Stimulated activated CD8-positive, alpha-beta memory T cell treated with anti-CD3 and anti-CD28 coated beads, Interleukin-12 subunit alpha, Interleukin-12 subunit beta, amount 100 ng/mL, for 1 hour (primary cell): ENCODE results near the gene BDH2.
A peak's percentile ranks its signal among the peaks of the same experiment; 100 is the strongest.

Experiments
- DNase-seq: peaks from one replicate; pipeline ENCODE4 v3.0.0-alpha.2; 2020; ENCODE audit warnings: low read depth

BDH2 gene

DNA sequence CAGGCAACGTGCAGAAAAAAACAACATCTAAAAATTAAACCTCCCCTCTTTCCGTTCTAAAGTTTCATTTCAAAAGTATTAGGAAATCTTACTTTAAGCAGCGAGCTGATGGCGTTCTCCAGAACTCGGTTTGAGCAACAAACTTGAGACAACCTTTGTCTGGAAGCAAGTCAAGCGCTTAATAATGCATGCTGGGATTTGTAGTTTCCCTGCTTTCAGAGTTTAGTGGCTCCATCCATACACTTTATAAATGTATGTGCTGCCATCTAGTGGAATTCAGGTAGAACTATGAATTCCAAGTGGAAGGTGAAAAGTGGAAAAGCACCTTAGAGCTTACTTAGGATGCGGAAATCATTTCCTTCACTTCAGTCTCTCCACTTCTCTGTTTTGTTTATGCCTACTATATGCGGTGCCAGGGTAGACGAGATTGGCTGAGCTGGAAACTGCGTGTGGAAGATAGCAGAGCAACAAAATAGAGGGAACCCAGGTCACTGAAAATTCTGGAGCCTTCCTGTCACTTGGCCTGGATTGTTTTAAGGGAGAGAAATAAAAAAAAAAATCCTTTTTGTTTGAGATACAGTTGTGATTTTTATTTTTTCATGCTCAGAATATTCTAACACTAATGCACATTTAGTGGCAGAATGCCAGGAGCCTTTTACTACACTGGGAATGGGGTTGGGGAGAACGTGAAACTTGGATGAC, at the start of gene BDH2:
Gene BDH2 (minus strand): TSS at position 144 of the 702 bp plus-strand sequence. CDS start 3,580 bp downstream, outside the sequence.
- peak; percentile 22 for DNase-seq

DNA sequence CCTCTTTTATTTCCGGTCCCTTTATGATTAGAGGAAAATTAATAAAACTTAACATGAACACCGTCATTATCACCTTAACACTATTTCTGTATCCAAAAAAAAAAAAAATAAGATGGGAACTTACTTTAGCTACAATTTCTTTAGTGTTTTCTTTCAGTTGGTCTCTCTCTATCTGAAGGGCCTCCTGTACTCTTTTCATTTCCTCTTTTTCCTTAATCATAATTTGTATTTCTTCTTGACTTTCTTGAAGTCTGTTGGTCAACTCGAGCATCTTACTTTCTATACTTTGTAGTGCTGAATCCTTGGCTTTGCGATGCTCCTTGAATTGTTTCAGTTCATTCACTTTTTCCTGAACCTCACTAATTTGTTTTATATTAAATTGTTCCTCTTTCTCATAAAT, 45.3 kb upstream of the BDH2 start:
- DNase-seq = no peak

DNA sequence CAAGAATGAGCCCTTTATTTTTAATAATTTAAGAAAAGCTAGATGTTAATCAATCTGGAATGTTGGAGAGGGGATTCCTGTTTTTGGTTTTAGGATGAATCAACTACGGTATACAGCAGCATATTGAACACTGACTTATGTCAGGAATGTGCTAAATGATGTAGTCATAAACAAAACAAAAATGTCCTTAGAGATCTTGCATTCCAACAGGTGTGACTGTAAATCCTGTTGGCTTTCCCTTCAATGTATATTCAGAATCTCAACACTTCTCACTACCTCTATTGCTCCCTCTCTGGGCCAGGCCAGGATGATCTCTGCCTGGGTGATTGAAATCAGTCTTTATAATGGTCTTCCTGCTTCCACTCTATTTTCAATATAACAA, 37.8 kb upstream of the BDH2 start:
- DNase-seq = no peak

DNA sequence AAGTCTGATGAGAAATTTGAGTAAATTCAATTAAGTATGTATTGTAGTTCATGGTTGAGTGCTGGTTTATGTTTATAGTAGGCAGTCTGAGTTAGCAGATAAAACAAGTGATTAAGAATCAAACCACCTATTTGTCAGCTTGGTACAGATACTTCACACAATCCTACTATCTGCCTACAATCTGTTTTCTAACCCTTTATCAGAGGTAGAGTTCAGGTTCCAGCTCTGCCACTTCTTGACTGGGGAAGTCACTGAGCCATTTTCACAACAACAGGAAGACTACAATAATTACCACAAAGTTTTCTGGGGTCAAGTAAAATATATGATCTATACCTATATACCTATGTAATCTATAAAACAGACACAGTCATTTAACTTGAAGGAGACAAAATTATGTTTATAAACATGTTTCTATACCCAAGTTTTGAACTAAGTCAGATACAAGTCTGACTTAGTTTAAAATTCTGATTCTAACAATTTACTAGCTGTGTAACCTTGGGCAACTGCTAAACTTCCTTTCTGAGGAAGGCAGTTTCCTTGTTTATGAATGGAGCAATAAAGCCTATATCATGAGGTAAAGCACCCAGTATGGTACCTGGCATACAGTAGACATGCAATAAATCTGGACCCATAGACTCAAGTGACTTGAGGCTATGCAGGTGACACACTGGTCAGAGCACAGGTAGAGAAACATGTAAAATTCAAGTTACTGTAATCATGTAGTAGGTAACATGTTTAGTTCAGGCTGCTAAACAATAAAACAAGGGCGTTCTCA, 37.2 kb upstream of the BDH2 start:
- DNase-seq = no peak

DNA sequence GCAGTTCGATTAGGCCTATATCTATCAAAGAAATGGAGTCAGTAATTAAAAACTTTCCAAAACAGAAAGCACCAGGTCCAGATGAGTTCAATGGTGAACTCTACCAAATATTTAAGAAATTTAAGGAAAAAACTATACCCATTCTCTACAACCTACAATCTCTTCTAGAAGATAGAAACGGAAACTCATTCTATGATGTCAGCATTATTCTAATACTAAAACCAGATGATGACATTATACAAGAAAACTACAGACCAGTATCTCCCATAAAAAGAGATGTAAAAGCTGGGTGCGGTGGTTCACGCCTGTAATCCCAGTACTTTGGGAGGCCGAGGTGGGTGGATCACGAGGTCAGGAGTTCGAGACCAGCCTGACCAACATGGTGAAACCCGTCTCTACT, 29.5 kb upstream of the BDH2 start:
- no peak for DNase-seq

DNA sequence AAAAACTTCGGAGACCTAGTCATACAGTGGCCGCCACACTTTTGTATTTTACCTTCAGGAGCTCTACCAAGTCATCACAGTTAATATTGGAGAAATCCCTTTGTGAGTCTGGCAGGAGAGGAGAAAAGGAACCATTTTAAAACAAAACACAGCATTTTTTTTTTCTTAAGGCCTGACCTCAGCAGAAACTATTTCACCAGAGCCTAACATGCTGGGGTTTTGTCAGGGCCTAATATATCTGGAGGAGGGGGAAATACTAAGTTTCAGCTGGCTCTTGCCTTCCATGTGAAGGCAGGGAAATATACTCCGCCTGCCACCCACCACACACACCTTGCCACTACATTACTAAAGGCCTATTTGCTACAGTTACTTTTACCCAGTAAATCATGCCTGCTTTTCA, 26.5 kb upstream of the BDH2 start:
- DNase-seq = no peak

DNA sequence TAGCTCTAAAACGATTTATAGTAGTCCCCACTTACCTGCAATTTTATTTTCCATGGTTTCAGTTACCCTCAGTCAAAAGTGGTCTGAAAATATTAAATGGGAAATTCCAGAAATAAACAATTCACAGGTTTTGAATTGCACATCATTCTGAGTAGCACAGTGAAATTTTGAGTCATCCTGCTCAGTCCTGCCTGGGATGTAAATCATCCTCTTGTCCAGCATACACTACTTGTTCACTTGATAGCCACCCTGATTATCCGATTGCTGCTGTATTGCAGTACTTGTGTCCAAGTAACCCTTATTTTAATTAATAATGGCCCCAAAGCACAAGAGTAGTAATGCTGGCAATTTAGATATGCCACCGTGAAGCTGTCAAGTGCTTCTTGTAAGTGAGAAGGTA, 23.5 kb upstream of the BDH2 start:
- DNase-seq = no peak

DNA sequence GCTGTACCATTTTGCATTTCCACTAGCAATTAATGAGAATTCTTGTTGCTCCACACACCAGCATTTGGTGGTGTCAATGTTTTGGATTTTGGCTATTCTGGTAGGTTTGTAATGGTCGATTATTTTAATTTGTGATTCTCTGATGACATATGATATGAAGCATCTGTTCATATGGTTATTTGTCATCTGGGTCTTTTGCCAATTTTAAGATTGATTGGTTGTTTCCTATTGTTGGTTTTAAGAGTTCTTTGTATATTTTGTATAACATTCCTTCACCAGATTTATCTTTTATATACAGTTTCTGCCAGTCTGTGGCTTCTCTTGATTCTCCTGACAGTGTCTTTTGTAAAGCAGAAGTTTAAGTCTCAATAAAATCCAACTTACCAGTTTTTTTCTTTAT, 18.5 kb upstream of the BDH2 start:
- DNase-seq = no peak

DNA sequence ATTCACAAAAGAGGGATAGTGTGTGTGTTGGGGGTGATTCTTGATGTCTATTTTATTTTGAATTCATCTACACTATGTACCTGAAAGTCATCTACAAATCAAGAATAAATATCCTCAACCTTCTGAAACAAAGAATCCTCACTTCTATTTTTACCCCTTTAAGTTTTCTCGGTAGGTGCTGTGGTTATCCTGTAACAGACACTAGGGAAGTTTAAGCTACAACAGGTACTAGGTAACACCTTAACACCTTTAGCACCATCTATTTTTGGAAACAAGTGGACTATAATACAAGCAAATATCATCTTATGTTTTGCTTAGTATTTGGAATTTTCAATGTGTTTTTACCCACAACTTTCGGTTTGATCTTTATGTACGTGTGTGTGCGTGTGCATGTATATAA, 12.0 kb upstream of the BDH2 start:
- DNase-seq = no peak

DNA sequence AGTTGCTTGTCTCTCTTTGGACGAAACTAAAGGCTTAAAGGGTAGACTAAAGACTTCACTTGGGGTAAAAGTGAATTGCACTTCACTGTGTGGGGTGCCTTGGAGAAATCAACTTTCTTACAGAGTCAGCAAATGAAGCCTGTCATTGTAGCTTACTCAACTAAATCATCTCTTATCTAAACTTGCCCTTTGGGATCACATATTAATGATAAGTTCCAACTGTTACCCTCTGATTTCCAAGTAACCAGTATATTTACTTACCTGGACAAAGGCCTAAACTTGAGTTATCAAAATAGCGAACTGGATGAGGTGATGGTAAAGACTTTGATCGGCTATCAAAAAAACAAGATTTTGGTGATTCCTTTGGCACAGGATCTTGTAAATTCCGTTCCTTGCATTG, 8.9 kb upstream of the BDH2 start:
- DNase-seq = no peak

DNA sequence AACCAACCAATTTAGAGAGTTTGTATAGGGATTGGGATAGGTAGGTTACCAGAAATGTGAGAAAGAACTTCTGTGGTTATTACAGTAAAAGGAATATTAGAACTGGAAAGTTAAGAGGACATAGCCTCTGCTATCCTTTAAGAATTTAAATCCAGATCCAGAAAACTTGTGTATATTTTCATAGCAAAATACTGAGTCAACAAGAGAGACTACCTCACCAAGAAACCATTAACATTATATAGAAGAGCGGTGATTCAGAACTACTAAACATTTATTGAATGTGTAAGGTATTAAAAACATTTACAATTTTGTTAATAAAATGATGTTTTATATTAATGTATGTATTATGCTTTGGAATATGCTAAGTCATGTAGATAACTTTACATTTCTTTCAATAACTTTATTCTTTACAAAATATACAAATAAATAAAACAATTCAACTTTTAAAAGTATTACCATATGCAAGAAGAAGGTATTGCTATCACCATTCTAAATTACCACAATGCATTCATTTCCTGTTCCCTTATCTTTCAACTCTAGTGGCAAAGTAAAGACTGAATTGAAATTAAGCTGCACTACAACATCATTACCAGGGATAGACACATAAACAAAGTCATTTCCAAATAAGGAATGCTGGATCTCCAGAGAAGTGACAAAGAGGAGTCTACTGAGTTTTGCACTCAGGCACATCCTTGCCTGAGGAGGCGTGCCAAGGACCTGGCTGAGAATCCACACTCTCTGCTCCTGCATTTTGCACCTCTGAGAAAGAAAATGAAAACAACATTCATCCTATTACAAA, 6.1 kb upstream of the BDH2 start:
- DNase-seq = no peak

DNA sequence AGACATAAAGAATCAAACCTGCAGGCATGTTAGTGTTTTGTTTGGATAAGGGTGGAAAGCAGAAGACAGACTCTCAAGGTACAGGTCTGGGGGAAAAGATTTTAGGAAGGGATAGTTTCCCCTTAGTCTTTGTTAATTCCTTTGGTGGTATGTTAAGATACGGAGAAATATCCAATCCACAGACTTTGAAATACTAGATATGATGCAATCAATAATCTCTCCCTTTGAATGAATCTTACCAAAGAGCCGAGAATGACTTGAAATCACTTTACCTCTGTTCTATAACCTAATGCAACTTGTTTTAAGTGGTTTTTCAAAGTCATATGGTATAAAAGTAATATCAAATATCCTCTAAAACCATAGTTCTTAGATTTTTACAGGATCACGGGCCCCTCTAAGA, 5.3 kb upstream of the BDH2 start:
- DNase-seq = no peak

DNA sequence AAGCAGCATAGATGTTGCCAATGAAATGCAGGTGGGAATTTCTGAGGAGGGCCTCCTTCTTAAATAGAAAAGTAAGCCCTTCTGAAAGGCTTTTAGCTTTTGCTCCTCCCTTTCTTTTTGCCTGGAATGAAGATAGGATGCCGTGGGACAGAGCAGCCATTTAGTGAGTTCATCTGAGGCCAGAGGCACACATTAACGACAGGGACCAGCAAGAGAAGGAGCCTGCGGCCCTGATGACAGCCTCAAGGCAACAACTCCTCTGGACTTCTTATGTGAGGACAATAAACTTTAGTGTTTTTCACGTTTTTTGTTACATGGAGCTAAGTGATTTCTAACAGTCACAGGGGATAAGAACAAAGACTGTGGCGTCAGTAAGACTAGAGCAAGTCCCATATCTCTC, 1.1 kb upstream of the BDH2 start:
- no peak for DNase-seq

DNA sequence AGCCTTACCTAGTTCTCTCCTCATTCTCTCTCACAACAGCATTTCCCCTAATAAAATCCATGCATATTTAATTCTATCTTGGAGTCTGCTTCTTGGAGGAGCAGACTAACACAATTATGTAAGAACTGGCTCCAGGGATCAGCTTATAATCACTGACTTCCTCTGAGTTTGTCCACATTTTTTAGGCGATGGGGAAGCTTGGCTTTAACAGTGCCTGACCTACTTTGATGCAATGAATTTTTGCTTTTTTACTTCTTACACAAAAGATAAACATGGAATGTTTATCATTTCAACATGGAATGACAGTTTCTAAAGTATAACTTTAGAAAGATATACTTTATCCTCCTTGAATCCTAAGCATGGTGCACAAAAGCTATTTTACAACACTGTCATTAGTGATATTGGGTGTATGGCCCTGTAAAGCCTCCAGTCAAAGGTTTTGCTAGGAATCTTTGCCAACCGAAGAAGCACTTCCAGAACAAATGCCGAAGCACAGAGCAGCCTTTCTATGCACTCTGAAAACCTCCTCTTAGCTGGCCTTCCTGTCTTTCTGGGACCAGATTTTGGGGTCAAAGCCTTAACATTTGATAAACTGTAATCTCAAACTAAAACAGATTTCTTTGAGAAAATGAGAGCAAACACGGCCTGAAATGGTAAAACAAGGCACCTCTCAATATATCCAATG, 736 bp downstream of the BDH2 start:
- no peak for DNase-seq

DNA sequence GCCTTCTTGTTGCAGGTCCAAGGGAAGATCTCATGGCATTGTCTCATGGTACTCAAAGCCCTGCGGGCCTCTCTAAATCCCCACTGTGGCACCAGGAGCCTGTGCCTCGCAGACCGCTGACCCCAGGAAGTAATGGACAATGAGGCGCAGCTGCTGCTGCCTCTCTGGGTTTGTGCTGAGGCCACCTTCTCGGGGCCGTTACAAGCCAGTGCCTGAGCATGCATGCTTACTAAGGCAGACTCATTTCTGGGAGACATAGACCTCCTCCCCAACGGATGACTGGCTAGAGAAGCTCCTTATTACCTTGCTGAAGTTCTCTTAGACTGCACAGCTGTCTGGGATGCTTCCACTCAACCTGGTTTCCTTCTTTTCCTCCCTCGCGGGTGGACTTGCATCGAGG, 1.3 kb downstream of the BDH2 start:
- no peak for DNase-seq

DNA sequence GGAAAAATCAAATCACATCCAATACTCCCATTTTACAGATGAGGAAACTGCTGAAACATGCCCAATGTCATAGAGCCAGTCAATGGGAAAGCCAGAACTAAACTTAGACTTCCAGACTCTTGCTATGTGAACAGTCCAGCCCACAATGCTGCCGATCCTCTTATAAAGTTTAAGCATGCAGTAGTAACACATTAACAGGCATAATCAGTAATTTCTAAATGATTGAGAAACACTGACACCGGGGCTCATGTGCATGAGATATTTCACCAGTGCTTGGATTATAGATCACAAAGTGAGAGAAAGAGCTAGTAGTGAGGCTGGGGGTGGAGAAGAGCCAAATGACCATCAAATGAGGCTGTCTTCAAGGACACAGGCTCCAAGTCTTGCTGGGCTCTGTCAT, 2.5 kb downstream of the BDH2 start:
- no peak for DNase-seq

DNA sequence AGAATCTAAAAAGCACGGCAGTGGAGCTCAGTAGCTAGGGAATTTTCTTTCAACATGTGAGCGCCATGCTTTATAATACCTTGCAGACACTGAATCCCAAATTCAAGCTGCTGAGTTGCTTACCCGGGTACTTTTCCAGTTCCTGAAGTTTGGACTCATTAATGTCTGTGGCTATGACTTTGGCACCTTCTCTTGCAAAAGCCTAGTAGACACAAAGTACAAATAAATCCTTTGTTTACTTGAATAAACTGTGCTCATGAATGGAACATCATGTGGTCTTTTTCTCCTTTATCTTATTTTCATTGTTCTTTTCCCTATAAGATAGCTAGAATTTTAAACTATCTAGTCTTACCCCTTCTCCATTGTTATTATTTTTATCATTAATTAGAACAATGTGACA, 4.6 kb downstream of the BDH2 start:
- DNase-seq = no peak

DNA sequence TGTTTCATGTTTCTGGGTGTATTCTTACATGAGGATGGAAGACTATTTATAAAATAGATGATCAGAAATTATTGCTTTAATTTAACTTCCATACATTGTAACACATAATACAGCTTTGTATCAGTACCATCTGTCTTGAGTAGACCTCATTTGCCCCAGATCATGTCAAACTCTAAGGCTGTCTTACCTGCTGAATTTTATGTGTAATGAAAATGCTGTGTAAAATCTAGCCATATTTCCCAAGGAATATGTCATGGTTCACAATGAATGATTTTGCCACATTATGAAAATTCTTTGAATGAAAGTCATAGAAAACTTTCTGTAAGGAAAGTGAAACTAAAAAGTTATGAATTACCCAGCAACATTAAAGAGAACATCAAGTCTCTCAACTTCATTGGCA, 7.4 kb downstream of the BDH2 start:
- no peak for DNase-seq

DNA sequence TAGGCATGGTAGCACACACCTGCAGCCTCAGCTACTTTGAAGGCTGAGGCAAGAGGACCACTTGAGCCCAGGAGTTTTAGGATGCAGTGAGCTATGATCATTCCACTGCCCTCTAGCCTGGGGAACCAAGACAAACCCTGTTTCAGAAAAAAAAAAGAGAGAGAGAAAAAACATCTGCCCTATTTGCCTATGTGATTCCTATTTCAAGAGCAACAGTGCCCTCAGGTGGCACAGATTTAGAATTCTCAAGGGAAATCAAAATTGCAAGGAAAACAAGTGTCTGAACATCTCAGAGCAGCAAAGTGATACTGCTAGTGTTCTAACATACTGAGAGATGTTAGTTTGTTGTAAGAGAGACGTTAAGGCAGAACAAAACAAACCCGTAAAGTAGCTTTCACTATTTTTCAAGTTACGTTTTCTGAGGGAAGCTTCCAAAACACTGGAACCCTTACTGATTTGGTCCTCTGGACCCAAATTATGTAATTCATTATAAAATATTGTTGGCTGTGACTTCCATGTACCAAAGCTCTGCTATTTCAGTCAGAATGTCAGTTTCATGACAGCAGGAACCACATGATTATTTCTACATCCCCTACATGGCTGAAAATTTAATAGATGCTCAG, 7.9 kb downstream of the BDH2 start:
- DNase-seq = no peak

DNA sequence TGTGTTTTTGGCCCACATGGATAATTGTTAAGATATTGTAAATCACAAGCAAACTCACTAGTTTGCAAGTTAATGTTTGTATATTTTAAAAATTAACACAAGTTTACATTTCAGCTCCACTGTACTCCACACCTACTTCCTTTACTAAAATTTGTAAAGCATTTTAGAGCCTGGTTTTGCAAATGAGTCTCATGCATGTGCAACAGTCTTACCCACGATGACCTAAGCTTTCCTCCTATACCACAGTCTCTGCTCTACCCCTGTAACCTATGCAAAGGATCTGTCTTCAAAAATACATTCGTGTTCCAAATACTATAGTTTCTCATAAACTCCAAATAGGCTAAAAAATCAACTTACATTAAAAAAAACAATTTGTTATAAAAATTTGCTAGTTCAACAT, 10.2 kb downstream of the BDH2 start:
- no peak for DNase-seq

DNA sequence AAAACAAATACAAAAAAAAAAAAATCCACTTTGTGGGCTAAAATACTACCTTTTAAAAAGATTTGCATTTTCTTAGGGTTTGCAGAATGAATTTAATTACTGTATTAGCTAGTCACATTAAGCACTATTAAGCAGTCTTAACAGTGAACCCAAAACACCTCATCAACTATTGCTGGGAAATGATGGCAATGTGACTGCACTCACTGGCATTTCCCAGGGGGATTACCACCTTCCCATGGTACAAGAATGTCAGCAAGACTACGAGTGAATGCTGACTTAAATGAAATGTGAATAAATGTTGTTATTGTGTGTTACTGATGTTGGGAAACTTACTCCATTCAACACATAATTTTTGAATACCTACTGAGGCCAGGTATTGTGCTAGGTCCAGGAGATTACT, 13.1 kb downstream of the BDH2 start:
- DNase-seq = no peak

DNA sequence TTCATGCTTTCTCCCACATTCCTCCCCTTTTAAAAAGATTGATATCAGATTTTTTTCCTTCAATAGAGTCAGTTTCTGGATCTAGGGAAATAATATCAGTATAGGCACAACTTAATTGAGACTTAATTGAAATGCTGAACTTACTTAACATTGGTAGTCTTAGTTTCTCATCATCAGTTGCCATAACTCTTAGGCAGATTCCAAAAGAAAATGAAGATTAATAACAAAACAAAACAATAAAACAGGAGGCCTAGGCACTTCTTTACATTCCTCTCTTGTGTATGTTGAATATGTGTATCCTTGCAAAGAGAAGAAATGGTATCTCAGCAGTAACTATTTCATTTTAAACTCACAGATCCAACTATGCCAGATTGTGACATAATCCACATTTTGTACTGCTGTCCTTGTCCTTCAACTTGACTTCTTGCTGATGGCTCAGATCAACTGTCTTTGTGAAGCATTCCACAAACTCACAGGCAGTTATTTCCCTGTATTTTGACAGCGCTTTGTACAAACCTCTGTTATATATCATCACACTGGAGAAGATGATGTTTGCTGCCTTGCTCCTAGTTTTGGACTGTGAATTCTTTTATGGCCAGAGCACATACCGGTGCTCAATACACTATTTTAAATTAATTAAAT, 14.0 kb downstream of the BDH2 start:
- DNase-seq = no peak
